Left colon (tissue), 2 donors: Measurements from ENCODE around the gene EIF4ENIF1. TPM values are rescaled to one million over a fixed set of nuclear protein-coding genes. Genes with fewer than 3 reads are reported as not detected.
A peak's percentile ranks its signal among the peaks of the same experiment; 100 is the strongest.
"Not testable (repeated sequence)": the region's sequence is repeated elsewhere in the genome, so short reads cannot be mapped to it uniquely, and the experiment has no call there.

Source experiments
- ATAC-seq: fragments of 200-7000 bp; cut with Tn5 transposase; one replicate; pipeline ENCODE4 v1.9.1; 2020; ENCODE audit warnings: mild to moderate bottlenecking, moderate library complexity
- DNase-seq, 2 donors: peaks; one replicate each; pipeline ENCODE4 v3.0.0-alpha.2; 2020
- intact Hi-C, 2 donors: fragments of 100-400 bp; cut with DNase I in 1 of 2; cut with micrococcal nuclease in 1 of 2; formaldehyde crosslinking; loops; one replicate each; pipeline versions ENCODE4 v1.11.2 to v1.14.0; 2022; cut with DNase I, micrococcal nuclease
- total RNA-seq, 2 donors: library from RNA; stranded (reverse); fragmentation: NEBNext Ultra II Directional; extraction: Animal tissue kit (Norgen Biotek cat#: 25700); gene quantifications; one replicate each; pipeline ENCODE4 v1.2.1, GENCODE V29; 2021
- donor health status: DM: no; HTN: no; CAD: no.
- donor health status: DM: yes; HTN: yes; CAD: no.

EIF4ENIF1 gene
- total RNA-seq, 2 donors from 2014 or later = 27.1 to 27.3 TPM

DNA sequence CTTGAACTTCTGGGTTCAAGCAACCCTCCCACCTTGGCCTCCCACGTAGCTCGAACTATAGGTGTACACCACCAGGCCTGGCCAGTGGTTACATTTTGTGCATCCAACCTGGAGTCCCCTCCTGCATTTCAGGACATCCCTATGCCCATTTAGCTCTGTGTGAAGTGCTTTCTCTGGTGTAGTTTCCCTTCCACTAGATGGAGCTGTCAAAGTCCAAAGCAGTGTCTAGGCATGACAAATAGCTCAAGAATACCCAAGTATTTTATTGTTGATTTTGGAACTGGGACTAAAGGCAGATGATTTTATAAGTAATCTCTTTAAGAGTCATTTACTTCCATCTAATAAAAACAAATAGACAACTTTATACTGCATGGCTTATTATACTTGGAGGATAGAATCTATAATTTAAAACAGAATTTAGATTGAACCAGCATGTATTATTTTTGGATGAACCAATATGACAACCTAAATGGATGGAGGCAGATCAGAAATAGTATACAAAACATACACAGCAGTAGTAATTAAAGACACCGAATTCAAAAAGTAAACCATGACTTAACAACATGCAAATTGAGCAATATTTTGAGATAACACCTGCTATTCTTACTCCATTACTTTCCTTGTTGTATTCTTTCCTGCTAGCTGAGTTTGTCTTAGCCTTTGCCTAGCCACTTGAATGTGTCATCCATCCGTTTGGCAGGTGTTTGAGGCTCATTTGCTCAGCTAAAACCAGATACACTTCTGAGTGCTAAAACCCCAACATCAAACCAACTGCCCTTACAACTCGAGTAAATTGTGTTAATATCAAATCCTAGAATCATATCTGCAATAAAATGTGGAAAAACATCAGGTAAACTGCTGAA, 37.7 kb downstream of the EIF4ENIF1 start:
- intact Hi-C loops = no loop called here
- DNase-seq = no peak
- ATAC-seq = peak; percentile 86

DNA sequence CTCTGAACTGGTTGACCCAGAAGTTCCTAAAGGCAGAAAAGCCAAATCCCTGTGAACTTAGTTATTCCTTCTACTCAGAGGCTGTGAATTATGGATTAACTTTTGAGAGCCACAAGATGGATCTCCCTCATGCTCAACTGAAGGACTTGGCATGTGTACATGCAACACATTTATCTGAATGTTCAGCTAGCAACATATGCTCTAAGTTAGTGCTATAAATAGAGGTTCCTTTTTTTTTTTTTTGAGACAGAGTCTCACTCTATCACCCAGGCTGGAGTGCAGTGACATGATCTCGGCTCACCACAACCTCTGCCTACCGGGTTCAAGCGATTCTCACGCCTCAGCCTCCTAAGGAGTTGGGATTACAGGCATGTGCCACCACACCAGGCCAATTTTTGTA, 40.1 kb downstream of the EIF4ENIF1 start:
- DNase-seq (no peak), ATAC-seq (no peak)
- intact Hi-C loops = no loop called here

DNA sequence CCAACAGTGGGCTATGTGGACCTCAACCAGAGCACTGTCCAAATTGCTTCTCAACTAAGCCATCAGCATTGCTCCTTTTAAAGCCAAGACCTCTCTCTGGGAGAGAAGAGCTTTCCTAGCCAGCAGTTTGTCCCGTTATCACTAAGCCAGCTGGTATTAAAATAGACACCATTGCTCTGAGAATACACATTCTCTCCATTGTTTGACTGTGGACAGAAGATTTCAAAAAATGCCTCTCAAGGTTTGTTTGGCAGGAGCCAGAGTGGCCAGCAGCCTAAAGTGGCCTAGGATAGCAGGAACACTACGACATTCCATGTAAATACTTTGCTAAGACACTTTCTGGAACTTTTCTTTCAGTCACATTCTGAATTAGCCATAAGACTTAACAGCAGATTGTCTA, 41.3 kb downstream of the EIF4ENIF1 start:
- ATAC-seq = no peak
- intact Hi-C loops = no loop called here
- DNase-seq = no peak

DNA sequence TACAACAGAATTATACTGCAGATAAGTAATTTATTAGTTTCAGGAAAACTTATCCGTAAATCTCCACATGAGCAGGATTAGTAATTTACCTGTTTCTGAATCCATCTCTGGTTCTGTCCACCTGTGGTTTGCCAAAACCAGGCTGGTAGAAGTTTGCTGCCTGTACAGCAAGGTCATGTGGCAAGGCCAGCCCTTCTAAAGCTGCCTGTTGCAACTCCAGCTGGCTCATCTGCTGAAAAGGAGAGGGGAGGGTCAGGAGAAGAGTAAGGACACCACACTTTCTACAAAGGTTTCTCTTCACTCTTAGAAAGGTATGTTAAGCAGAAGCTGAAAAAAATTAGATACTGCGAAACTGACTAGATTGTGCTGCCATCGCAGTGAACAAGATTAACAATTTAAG, 42.3 kb downstream of the EIF4ENIF1 start:
- no peak for ATAC-seq
- intact Hi-C loops = no loop called here
- no peak for DNase-seq

DNA sequence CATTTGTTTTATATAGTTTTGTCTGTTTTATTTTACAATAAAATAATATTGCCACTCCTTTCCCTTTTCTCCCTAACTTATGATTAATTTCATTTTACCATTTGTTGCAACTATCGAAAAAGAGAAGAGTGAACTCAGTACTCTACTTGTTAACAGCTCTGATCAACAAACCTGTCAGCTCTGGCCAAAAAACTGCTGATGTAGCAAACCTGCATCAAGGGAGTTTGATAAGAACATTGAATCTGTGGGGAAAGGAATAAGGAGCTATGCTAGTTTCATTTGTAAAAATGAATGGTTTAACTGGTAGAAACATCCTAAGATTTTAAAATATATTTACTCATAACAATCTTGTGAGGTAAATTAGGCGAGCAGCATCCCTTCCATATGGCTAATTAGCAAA, 42.9 kb downstream of the EIF4ENIF1 start:
- intact Hi-C loops = no loop called here
- DNase-seq (no peak), ATAC-seq (no peak)

DNA sequence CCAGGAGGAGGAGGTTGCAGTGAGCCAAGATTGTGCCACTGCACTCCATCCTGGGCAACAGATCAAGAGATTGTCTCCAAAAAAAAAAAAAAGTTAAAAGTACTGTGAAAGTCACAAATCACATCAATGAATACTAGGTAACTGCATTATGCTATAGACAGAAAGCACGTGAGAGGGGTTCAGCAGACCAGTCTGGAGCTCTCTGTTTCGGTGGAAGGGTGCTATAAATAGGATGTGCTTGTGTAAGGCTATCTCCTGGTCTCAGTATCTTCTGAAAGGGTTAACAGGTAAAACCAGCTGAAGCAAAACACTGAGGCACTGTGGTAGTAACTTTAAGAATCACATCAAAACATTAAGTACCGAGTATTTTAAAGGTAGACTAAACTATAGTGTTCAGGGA, 43.4 kb downstream of the EIF4ENIF1 start:
- DNase-seq (no peak), ATAC-seq (no peak)
- intact Hi-C loops = no loop called here

DNA sequence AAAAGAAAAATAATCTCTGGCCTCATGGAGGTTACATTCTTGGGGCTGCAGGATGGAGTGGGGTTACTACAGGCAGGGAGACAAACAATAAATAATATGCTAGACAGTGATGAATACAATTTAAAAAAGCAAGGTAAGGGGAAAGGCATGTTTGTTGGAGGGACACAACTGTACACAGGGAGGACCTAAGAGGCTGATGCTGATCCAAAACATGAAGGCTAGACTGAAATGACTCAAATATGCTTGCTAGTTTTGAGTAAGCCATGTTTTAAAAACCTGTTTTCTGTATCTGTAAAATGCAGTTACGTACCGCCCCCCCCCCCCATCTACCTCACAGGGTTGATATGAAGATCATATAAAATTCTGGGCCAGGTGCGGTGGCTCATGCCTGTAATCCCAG, 44.0 kb downstream of the EIF4ENIF1 start:
- intact Hi-C loops = no loop called here
- ATAC-seq = no peak
- DNase-seq = no peak

DNA sequence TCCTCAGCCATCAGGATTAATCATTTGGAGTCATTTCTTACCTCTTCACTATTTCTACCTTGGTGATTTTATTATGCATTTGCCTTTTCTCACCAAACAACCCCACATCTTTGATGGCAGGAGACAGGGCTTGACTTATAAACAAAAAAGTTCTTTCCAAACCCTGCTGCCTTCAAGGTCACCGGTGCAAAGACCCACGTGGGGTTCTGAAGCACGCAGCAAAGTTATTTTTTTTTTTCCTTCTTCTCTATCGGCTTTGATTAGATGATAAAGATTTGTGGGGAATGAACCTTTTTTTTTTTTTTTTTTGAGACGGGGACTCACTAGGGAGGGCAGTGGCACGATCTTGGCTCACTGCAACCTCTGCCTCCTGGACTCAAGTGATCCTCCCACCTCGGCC, 46.1 kb downstream of the EIF4ENIF1 start:
- DNase-seq (no peak), ATAC-seq (no peak)
- intact Hi-C loops = no loop called here

DNA sequence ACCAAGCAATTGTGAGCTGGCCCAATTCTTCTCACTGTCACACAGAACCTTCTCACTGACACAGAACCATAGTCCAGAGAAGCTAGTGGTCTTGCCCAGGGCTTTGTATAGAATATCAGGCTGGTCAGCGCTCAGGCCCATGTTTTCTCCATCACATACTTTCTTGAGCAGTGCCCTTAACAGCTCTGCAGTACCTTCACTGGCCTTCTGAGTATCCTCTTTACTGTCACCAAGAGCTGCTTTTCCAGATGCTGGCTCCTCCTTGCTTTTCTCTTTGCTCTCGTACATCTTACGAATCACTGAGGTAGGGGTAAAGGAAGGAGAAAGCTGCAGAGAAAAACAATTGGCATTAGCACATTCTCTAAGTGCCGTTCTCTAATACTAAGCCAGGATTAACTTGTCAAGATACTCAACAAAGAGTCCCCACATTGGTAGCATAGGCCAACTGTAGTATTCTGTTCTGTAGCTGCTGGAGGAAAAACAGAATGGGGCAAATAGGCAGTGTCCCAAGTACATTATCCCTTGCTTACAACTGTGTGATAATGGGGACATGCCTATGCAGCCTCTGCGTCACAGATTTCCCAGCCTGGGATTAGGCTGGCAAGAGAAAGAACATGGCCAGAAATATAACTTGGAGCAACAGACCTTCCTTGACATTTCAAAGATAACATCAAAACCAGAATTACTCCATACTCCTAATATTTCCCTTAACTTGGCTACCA, 46.7 kb downstream of the EIF4ENIF1 start:
- intact Hi-C loops = no loop called here

DNA sequence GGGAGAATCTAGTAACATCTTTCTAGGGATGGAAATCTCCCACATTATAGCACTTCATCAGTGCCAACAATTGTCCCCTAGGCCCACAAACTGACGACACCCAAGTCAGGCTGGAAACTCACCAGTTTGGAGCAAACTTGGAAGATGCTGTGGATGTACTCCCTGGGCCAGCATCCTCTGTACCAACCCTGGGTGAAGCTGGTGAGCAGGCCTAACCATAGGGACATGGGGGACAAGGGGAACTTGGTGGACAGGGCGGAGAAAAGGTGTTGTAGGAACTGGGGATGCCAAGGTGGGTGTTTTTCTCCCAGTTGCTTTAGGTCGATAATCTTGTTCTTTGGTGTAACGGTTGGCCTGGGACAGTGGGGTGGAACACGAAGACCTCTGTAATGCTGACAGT, 48.0 kb downstream of the EIF4ENIF1 start:
- DNase-seq (no peak), ATAC-seq (no peak)
- intact Hi-C loops = no loop called here

More for the DNA sequence above, 46.7 kb downstream of the EIF4ENIF1 start:
- ATAC-seq (no peak), DNase-seq (no peak)

DNA sequence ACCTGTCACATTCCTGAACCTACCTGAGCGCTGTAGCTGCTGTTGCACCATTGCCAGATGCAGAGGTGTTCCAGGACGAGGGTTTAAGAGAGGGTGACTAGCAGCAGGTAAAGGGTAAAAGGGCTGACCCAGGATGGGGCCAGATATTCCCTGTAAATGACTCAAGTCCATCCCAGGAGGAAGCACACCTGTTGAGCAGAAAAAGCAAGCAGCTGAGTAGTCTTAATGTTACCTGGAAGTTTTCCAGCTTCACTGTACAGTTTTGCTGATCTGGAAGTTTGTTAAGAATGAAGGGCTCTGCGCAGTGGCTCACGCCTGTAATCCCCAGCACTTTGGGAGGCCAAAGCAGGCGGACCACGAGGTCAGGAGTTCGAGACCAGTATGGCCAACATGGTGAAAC, 49.0 kb downstream of the EIF4ENIF1 start:
- intact Hi-C loops = no loop called here
- DNase-seq (no peak), ATAC-seq (no peak)

DNA sequence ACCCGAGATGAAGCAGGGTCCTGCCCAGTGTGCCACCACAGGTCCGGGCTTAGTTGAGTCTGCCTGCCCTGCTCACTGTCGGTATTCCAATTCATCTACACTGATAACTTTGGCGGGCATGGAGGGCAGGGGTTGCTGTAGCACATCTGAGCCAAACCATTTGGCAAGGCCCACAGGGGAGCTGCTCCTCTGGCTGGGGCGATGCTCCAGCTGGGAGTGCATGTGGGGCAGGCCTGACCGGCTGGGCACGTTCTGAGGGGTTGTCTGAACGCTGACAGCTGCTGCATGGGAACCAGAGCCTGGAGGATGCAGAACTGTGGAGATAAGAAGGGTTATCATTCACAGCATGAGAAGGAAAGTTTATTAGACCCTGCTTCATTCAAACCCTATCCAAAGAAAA, 49.8 kb downstream of the EIF4ENIF1 start:
- DNase-seq = no peak
- intact Hi-C loops = no loop called here
- peak; percentile 4 for ATAC-seq

DNA sequence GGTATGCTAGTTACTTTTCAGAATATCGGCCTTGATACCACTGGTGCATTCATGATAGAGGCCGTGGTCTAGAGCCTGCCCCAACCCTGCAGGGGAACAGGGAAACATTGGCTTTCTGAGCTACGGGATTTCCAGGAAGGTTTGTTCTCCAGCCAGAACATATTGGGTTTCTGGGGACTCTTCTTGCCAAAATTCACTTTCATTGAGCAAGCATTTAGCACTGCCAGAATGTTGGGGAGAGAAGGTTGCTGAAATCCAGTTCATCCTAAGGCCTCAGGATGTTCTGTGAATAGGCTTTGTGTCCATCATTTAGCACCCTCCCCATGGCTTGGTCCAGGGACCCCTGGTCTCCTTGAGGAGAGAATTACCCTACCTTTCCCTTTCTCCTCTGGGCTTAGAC, 53.5 kb downstream of the EIF4ENIF1 start:
- DNase-seq (no peak), ATAC-seq (no peak)
- intact Hi-C loops = no loop called here

DNA sequence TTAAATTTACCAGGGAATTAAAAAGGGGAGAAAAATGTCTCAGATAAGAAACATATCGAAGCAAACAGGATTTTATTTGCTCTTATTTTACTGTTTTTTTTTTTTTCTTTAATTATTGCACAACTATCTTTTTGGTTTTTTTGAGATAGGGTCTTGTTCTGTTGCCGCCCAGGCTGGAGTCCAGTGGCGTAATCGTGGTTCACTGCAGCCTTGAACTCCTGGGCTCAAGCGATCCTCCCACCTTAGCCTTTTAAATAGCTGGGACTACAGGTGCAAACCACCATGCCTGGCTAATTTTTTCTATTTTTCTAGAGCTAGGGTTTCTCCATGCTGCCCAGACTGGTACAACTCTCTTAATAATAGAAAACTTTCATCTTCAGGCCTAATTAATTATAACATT, 57.7 kb downstream of the EIF4ENIF1 start:
- DNase-seq (no peak), ATAC-seq (no peak)

DNA sequence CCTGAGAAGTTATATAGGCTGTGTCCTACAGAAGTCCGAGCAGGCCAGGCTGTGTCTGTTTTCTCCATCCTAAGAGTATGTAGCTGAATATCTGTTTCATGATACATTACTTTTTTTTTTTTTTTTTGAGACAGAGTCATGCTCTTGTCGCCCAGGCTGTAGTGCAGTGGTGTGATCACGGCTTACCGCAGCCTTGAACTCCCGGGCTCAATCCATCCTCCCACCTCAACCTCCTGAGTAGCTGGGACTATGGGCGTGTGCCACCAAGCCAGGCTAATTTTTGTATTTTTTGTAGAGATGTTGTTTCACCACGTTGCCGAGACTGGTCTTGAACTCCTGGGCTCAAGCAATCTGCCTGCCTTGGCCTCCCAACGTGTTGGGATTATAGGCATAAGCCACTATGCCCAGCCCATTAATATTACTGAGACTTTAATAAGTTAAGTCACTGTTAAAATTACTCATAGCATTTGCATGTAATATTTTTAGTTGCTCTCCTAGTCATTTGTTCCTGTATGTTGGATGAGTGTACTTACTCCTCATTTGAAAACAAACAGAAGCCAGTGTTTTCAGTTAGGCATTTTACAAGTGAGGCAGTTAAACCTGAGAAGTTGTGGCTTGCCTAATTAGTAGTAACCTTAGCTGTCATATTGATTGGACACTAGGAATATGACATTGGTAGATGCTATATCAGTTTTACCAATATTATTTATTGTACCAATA, 64.2 kb downstream of the EIF4ENIF1 start:
- DNase-seq (no peak), ATAC-seq (no peak)
- intact Hi-C loops = no loop called here

More for the DNA sequence above, 57.7 kb downstream of the EIF4ENIF1 start:
- intact Hi-C loops = no loop called here

DNA sequence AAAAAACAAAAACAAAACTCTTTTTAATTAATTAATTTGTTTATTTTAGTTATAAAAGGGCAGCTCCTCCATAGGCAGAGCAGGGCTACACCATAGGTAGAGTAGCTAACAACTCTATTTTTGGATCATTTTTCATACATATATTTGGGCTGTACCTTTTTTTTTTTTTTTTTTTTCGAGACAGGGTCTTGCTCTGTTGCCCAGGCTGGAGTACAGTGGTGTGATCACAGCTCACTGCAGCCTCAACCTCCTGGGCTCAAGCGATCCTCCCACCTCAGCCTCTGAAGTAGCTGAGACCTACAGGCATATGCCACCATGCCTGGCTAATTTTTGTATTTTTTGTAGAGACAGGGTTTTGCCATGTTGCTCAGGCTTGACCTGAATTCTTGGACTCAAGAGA, 87.3 kb downstream of the EIF4ENIF1 start:
- ATAC-seq, intact Hi-C loops, DNase-seq: not testable (repeated sequence)

DNA sequence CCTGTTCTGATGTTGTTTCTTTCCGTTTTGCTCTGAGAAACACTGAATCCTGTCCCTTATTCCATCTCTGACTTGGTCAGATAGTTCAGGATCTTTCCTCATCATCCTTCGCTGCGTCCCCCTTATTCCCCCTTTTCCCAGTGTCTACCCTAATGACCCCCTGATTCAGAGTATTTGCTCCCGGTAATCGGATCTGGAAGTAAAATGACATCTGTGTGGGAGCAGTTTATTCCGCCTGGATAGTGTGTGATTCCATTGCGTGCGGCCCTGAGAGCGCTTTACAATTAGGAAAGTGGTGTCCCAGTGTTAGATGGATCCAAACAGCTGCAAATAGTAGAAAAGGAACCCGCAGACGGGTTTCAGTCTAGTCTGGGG, 89.6 kb downstream of the EIF4ENIF1 start:
- intact Hi-C loops = no loop called here
- DNase-seq (peak in 1 of 2 donors; percentile 8), ATAC-seq (peak; percentile 27)

DNA sequence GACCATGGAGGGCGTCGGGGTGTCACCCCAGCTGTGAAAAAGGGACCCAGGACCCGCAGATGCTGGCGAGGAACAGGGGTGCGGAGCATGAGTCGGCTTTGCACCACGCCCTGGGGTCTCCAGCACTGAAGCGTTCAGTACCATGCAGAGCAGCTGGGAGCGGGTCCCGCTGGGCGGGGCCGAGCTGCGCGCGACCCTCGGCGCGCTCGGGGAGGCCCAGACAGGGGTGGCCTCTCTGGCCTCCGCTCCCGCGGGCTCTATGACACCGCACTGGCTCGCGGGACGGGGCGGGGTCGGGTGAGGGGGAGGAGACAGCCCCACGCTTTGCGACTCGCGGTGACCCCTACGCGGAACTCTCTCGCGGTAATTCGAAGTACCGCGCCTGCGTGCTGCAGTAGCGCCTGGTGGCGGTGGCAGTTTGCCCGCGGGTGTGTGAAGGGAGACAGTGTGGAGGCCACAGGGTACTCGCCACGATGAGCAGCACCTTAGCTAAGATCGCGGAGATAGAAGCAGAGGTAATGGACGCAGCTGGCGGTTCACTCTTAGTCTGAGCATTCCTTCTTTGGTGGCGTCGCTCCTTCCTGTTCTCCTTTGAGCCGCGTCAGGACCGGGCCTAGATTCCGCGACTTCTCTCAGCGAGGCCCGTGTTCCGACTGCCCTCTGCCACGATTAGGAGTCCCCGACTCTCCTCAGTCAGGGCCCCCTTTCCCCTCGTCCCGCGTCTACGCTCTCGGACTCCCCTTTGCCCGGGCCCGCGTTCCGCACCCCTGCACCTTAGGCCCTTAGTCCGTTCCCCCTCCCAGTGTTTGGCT, 90.2 kb downstream of the EIF4ENIF1 start, which contains the start of gene DRG1:
Gene DRG1 (plus strand): TSS at position 394 of the 812 bp plus-strand sequence. CDS start 80 bp downstream, at position 474.
- DNase-seq (peak; percentile 97 to 98), ATAC-seq (peak; percentile 98)
- intact Hi-C loops = no loop called here

DNA sequence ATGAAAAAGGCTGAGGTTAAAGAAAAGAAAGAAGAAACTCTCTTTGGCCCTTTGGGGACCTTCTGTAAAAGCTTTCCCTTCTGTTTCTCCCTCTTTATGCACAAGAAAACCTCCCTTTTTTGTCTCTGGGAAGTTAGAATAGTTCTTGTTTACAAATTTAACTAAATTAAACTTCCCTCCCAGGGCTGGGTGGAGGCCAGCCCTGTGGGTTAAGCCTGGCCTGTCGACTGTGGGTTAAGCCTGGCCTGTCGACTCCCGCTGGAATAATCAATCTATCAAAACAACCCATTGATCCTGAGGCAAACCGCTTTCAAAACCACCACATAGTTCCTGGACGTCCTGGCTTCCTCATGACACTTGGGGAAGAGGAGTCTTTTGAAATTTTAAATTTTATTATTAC, 91.4 kb downstream of the EIF4ENIF1 start:
- ATAC-seq (no peak), DNase-seq (no peak)
- intact Hi-C loops = no loop called here
